ENCODE results near the gene S100A11. TPM values are rescaled to one million over a fixed set of nuclear protein-coding genes. Genes with fewer than 3 reads are reported as not detected.

S100A11 gene
- total and polyA plus RNA-seq, 9 of the 15 experiments (the other 6 are each of a cell fraction or from before 2014, with no cell fraction given): 131 to 808 (median 235) TPM

- H3K36me3 ChIP-seq (ENCODE audit: control insufficient read depth, insufficient read depth, low read length): no peaks in the 10 kb centered on the region
- POLR2A ChIA-PET: no interaction called here
- DNase-seq (ENCODE audit: extremely low read depth in 1 of 4, low spot score in 3 of 4) (no peak), ATAC-seq (no peak), FAIRE-seq (no peak)
- H3K27ac ChIP-seq (ENCODE audit: extremely low read depth, low read depth, low read length): no peak overlapping the region
- intact Hi-C loops (cut with micrococcal nuclease) (no loop called here), in situ Hi-C loops (cut with MboI) (no loop called here)
- H3K27me3 ChIP-seq (ENCODE audit: control insufficient read depth in 2 of 2, insufficient read depth in 2 of 2, low read length in 2 of 2): peaks cover 7 to 11% of the 10 kb centered on the region in 2 experiments
- H3K9ac ChIP-seq (ENCODE audit: insufficient read depth in 1 of 2, low read depth in 2 of 2, low read length in 2 of 2): no peak overlapping the region
- no peaks in the 10 kb centered on the region for H3K9me1 ChIP-seq (ENCODE audit: control insufficient read depth, insufficient read depth, low read length)
- H2AFZ ChIP-seq (ENCODE audit: low read depth, low read length): no peak overlapping the region
- H4K20me1 ChIP-seq (replicated peaks; ENCODE audit: control insufficient read depth, insufficient read depth, low read length): no peaks in the 10 kb centered on the region
- 2% methylated on average over 23 of the region's 24 CpGs for WGBS (ENCODE audit: insufficient coverage, low coverage, missing lambda C conversion rate)
- no peak for TF ChIP-seq CAMTA2 (CRISPR knock-in tag; conservative IDR thresholded peaks at IDR 0.05)
- TF ChIP-seq SAP30 (IDR thresholded peaks at IDR 0.05; ENCODE audit: borderline replicate concordance, insufficient read depth, low read depth, low read length, poor library complexity, severe bottlenecking): no peak
- TF ChIP-seq SIN3A (IDR thresholded peaks at IDR 0.05; ENCODE audit: borderline replicate concordance in 2 of 2, control insufficient read depth in 1 of 2, low read depth in 2 of 2, low read length in 2 of 2): no peak
- no peaks in the 10 kb centered on the region for H3K79me2 ChIP-seq (ENCODE audit: control insufficient read depth, insufficient read depth, low read length)
- no peak overlapping the region for H3K4me3 ChIP-seq
- no peaks in the 10 kb centered on the region for H3K4me1 ChIP-seq (replicated peaks in 1 of 2; ENCODE audit: control insufficient read depth in 2 of 2, insufficient read depth in 2 of 2, low read length in 2 of 2)
- no peaks in the 10 kb centered on the region for H3K9me3 ChIP-seq (replicated peaks; ENCODE audit: control insufficient read depth, insufficient read depth, low read depth, low read length)
- no TSS peak for BruUV-seq (replicated peaks)
- CTCF ChIA-PET (ENCODE audit: low intra/inter-chr PET ratio): no interaction called here
- no peak overlapping the region for H3K4me2 ChIP-seq (ENCODE audit: insufficient read depth, low read length)
Measured at GRCh38 chr1:152078831-152079441, 42.1 kb upstream of the S100A11 start.

- Histone ChIP-seq H3K27ac (ENCODE audit: extremely low read depth, low read depth, low read length) (no peak overlapping the region), H3K9me1 (ENCODE audit: control insufficient read depth, insufficient read depth, low read length) (no peaks in the 10 kb centered on the region), H4K20me1 (replicated peaks; ENCODE audit: control insufficient read depth, insufficient read depth, low read length) (no peaks in the 10 kb centered on the region), H3K27me3 (ENCODE audit: control insufficient read depth in 2 of 2, insufficient read depth in 2 of 2, low read length in 2 of 2) (peaks cover 4% of the 10 kb centered on the region in 2 experiments; a peak in 4 of 5 replicates), H3K4me2 (ENCODE audit: insufficient read depth, low read length) (no peak overlapping the region), H3K4me3 (no peak overlapping the region), H2AFZ (ENCODE audit: low read depth, low read length) (no peak overlapping the region), H3K9ac (ENCODE audit: insufficient read depth in 1 of 2, low read depth in 2 of 2, low read length in 2 of 2) (no peak overlapping the region), H3K9me3 (replicated peaks; ENCODE audit: control insufficient read depth, insufficient read depth, low read depth, low read length) (no peaks in the 10 kb centered on the region), H3K36me3 (ENCODE audit: control insufficient read depth, insufficient read depth, low read length) (no peaks in the 10 kb centered on the region), H3K4me1 (replicated peaks in 1 of 2; ENCODE audit: control insufficient read depth in 2 of 2, insufficient read depth in 2 of 2, low read length in 2 of 2) (peaks cover 9 to 17% of the 10 kb centered on the region in 2 experiments), H3K79me2 (ENCODE audit: control insufficient read depth, insufficient read depth, low read length) (no peaks in the 10 kb centered on the region)
- CTCF ChIA-PET (ENCODE audit: low intra/inter-chr PET ratio): no interaction called here
- FAIRE-seq: no peak
- no peak for ATAC-seq
- TF ChIP-seq SNAPC5 (CRISPR knock-in tag; IDR thresholded peaks at IDR 0.05) (no peak), ZNF655 (CRISPR knock-in tag; IDR thresholded peaks at IDR 0.05) (no peak), ELK3 (CRISPR knock-in tag; IDR thresholded peaks at IDR 0.05) (no peak), KDM5B (IDR thresholded peaks at IDR 0.05; ENCODE audit: insufficient replicate concordance, low read depth, low read length) (no peak)
- 34% methylated on average over 3 of the region's 3 CpGs for WGBS (ENCODE audit: insufficient coverage, low coverage, missing lambda C conversion rate)
- POLR2A ChIA-PET: no interaction called here
- BruUV-seq (replicated peaks): no TSS peak
- in situ Hi-C loops (cut with MboI) (no loop called here), intact Hi-C loops (cut with micrococcal nuclease) (no loop called here)
- no peak for DNase-seq (ENCODE audit: extremely low read depth in 1 of 4, low spot score in 3 of 4)
Measured at GRCh38 chr1:152072311-152072710, 35.5 kb upstream of the S100A11 start.
